ENCODE data around the gene SMG6.

Gene SMG6

GRCh38 chr17:2040219-2040827 is 263.3 kb downstream of the SMG6 start:
- H3K4me3 ChIP-seq (ENCODE audit: low read length): no peak overlapping the region

DNA sequence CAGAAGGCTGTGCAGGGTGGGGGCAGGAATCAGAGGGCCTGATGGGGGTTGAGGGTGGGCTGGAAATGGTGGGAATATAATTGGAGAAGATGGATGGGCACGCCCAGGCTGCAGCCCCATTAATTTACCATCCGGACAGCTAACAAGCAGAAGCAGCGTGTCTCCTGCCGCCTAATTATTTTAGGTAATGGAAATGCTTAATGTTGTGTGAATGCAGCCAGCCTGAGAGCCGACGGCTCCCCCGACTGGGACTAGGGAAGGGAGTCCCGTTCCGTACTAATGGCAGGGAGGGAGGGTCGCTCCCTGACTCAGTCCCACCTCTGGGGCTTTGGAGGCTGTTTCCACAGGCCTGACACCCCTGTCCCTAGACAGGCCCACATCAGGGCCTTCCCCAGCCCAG is 266.4 kb downstream of the SMG6 start:
- TF ChIP-seq CTCF (conservative IDR thresholded peaks at IDR 0.05; ENCODE audit: low read depth, low read length): no peak
- no peak for DNase-seq (ENCODE audit: low read depth)
- no peak overlapping the region for H3K4me3 ChIP-seq (ENCODE audit: low read length)

More at GRCh38 chr17:2040219-2040827, 263.3 kb downstream of the SMG6 start:
- TF ChIP-seq CTCF (conservative IDR thresholded peaks at IDR 0.05; ENCODE audit: low read depth, low read length): no peak
- DNase-seq (ENCODE audit: low read depth): no peak

GRCh38 chr17:2035541-2036488 is 267.8 kb downstream of the SMG6 start:
- TF ChIP-seq CTCF (conservative IDR thresholded peaks at IDR 0.05; ENCODE audit: low read depth, low read length): no peak
- DNase-seq (ENCODE audit: low read depth): no peak
- no peak overlapping the region for H3K4me3 ChIP-seq (ENCODE audit: low read length)

DNA sequence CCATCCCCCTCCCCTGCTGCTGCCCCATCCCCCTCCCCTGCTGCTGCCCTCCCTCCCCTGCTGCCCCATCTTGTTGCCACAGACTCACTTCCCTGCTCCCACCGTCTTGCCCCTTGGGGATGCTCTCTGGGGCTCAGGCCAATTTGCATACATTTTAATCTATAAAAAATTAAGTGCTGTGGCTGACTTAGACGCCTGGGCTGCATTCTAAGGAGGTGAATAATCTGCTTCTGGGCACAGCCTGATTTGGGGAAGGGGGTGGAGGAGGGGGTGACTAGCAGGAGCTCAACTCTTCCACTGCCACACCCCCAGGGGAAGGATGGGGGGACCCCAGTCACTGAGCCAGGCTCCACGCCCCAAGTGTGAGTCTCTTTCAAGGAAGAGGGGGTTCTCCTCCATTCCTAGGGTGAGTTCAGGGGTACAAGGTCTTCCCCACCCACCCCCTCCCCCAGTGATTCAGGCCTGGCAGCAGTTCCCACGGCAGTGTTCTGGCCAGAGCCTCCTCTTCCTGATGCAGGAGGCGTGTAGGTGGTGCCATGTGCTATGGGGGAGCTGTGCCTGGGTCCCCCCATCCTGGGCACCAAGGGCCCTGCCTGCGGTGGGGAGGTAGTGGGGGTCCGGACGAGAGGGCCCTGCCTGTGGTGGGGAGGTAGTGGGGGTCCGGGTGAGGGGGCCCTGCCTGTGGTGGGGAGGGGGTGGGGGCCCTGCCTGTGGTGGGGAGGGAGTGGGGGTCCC is 268.6 kb downstream of the SMG6 start:
- no peak for TF ChIP-seq CTCF (conservative IDR thresholded peaks at IDR 0.05; ENCODE audit: low read depth, low read length)
- no peak for DNase-seq (ENCODE audit: low read depth)
- H3K4me3 ChIP-seq (ENCODE audit: low read length): no peak overlapping the region

DNA sequence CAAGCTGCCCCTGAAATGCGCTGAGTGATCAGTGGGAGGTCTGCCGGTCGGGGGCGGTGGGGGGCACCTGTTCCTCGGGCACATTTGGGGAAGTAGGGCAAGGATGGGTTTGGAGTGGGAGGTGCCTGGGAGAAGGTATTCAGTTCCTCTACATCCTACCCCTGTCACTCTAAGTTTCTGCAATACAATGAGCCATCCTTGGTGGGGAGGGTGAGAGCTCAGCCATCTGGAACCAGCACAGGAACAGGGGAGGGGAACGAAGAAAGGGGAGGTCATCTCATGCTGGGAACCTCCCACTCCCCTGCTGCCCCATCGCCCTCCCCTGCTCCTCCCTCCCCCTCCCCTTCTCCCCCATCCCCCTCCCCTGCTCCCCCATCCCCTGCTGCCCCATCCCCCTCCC is 269.4 kb downstream of the SMG6 start:
- no peak for DNase-seq (ENCODE audit: low read depth)
- no peak overlapping the region for H3K4me3 ChIP-seq (ENCODE audit: low read length)
- TF ChIP-seq CTCF (conservative IDR thresholded peaks at IDR 0.05; ENCODE audit: low read depth, low read length): no peak

DNA sequence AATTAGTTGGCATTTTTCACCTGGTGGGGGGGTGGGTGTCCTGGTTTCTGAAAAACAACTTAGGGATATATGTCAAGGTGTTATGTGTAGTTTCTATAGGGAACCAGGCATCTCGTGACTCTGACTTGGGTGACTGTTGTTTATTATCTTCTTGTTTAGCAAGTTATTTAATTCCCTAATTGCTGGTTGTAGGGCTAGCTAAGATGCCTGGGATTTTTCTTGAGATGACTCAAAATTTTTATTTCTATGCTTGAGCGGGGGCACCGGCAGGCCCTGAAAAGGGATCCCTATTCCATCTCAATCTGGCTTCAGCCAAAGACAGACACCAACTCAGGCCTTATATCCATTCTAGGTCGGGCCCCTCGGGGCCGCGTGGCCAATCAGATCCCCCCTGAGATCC is 270.4 kb downstream of the SMG6 start:
- no peak overlapping the region for H3K4me3 ChIP-seq (ENCODE audit: low read length)
- DNase-seq (ENCODE audit: low read depth): no peak
- TF ChIP-seq CTCF (conservative IDR thresholded peaks at IDR 0.05; ENCODE audit: low read depth, low read length): no peak

Measured in retinal pigment epithelial cell (primary cell).